ENCODE measurements around the gene ZSWIM4.

Gene ZSWIM4

DNA sequence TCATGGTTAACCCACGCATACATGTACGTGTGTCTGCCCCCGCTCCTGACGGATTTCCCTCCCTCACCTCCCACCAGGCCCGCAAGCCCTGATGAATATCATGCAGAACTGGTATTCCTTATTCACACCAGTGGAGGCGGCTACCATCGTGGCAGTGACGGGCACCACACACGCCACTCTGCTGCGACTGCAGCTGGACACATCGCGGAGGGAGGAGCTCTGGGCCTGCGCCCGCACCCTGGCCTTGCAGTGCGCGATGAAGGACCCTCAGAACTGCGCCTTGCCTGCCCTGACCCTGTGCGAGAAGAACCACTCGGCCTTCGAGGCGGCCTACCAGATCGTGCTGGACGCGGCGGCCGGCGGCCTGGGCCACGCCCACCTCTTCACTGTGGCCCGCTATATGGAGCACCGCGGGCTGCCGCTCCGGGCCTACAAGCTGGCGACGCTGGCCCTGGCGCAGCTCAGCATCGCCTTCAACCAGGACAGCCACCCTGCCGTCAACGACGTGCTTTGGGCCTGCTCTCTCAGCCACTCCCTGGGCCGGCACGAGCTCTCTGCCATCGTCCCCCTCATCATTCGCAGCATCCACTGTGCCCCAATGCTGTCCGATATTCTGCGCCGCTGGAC is 35.0 kb downstream of the ZSWIM4 start:
- TF ChIP-seq SUZ12 (IDR thresholded peaks at IDR 0.05) (no peak), HDGF (IDR thresholded peaks at IDR 0.05; ENCODE audit: borderline replicate concordance) (no peak), FOXA1 (IDR thresholded peaks at IDR 0.05) (no peak), CTBP1 (IDR thresholded peaks at IDR 0.05; ENCODE audit: borderline replicate concordance) (no peak), NFRKB (IDR thresholded peaks at IDR 0.05) (no peak), L3MBTL2 (conservative IDR thresholded peaks at IDR 0.05) (no peak), SP1 (IDR thresholded peaks at IDR 0.05) (no peak), FOXK2 (IDR thresholded peaks at IDR 0.05) (no peak), PKNOX1 (IDR thresholded peaks at IDR 0.05) (no peak), ZNF384 (IDR thresholded peaks at IDR 0.05) (no peak), FOXM1 (IDR thresholded peaks at IDR 0.05; ENCODE audit: borderline replicate concordance) (no peak), LEF1 (IDR thresholded peaks at IDR 0.05; ENCODE audit: borderline replicate concordance) (no peak)

DNA sequence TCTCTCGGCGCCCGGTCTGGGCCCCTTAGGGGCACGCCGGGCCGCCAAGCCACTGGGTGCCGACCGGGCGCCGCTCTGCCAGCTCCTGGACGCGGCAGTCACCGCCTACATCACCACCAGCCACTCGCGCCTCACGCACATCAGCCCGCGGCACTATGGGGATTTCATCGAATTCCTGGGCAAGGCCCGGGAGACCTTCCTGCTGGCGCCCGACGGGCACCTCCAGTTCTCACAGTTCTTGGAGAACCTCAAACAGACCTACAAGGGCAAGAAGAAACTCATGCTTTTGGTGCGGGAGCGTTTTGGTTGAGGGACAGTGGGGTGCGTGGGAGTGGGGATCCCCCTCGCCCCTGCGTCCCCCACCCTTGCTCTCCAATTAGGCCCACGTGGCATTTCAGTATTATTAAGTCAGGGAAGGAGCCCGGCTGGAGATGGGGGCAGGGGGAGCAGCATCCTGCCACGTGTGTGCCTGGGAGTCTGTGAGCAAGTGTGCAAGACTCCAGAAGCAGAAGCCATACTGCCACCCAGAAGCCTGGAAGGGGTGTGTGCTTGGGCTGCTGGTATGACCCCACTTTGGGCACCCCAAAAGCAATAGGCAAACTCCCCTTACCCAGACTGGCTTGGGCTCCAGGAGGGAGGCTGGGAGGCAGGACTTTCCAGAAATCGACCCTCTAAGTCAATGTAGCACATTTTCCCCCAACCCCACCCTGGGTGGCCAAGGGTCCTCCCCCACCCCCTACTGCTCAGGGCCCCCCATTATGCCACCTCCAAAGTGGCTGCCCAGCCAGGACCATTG is 35.7 kb downstream of the ZSWIM4 start:
- POLR2A ChIA-PET = interaction anchor here (0.8 kb wide), 1 partner anchor 56 kb away, joined by 4 read pairs; the partner anchor contains the start of gene C19orf53
- DNase-seq (ENCODE audit: extremely low spot score) = no peak
- CTCF ChIA-PET = no interaction called here
- no peak for TF ChIP-seq CTBP1 (IDR thresholded peaks at IDR 0.05; ENCODE audit: borderline replicate concordance)
- no peak for TF ChIP-seq L3MBTL2 (conservative IDR thresholded peaks at IDR 0.05)
- TF ChIP-seq FOXM1 (IDR thresholded peaks at IDR 0.05; ENCODE audit: borderline replicate concordance) = no peak
- no peak for TF ChIP-seq NFRKB (IDR thresholded peaks at IDR 0.05)
- no peak for TF ChIP-seq ELF4 (IDR thresholded peaks at IDR 0.05)
- TF ChIP-seq PKNOX1 (IDR thresholded peaks at IDR 0.05) = no peak
- TF ChIP-seq TARDBP (IDR thresholded peaks at IDR 0.05) = no peak
- no peak for TF ChIP-seq ARNT (IDR thresholded peaks at IDR 0.05)
- no peak for TF ChIP-seq FOXK2 (IDR thresholded peaks at IDR 0.05)
- no peak for TF ChIP-seq BHLHE40 (IDR thresholded peaks at IDR 0.05; ENCODE audit: borderline replicate concordance)
- no peak for TF ChIP-seq LEF1 (IDR thresholded peaks at IDR 0.05; ENCODE audit: borderline replicate concordance)
- TF ChIP-seq SUZ12 (IDR thresholded peaks at IDR 0.05) = no peak
- no peak for TF ChIP-seq ZNF384 (IDR thresholded peaks at IDR 0.05)
- TF ChIP-seq SP1 (IDR thresholded peaks at IDR 0.05) = no peak
- TF ChIP-seq FOXA1 (IDR thresholded peaks at IDR 0.05) = no peak
- TF ChIP-seq HDGF (IDR thresholded peaks at IDR 0.05; ENCODE audit: borderline replicate concordance) = no peak

More for the DNA sequence above, 35.0 kb downstream of the ZSWIM4 start:
- no peak for DNase-seq (ENCODE audit: extremely low spot score)
- ChIA-PET CTCF (interaction anchor here (0.8 kb wide), 1 partner anchor 25 kb away, joined by 3 read pairs; no protein-coding TSS in a partner anchor), POLR2A (interaction anchor here (0.8 kb wide), 1 partner anchor 56 kb away, joined by 4 read pairs; the partner anchor contains the start of gene C19orf53)

DNA sequence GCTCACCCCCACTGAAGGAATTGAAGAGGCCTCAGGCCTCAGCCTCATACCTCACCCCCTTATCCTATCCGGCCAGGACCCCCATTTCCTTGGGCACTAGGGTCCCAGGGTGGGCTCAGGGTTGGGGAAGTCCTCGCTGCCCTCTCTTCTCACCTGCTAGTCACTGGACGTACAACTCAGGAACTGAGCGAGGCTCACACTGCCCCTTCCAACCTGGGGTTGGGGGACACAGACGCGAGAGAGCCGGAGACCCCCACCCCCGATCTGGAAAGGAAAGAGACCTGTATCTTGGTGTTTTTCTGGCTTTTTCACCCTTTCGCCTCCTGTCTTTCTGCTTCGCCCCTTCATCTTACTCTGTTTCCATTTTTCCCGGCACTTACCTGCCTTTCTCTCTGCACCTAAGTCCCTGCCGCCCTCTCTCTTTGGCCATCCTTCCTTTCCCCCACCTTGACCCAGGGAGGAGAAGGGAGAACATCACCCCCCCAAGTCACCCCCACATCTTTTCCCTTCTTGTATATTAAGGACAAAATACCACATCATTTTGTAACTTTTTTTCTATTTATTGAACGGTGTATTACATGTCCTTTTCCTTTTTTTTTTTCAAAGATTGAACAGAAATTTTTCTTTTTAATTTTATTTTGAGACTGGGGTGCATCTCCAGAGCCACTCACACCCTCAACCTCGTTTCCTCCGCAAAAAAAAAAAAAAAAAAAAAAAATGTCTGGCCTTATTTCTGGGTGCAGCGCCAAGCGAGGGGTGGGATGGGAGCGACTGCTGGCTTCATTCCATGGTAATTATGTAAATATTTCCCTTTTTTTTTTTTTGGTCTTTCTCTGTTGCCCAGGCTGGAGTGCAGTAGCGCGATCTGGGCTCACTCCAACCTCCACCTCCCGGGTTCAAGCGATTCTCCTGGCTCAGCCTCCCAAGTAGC is 36.6 kb downstream of the ZSWIM4 start:
- no peak for DNase-seq (ENCODE audit: extremely low spot score)
- no peak for TF ChIP-seq NFRKB (IDR thresholded peaks at IDR 0.05)
- TF ChIP-seq TARDBP (IDR thresholded peaks at IDR 0.05) = no peak
- no peak for TF ChIP-seq CTBP1 (IDR thresholded peaks at IDR 0.05; ENCODE audit: borderline replicate concordance)
- no peak for TF ChIP-seq SUZ12 (IDR thresholded peaks at IDR 0.05)
- no peak for TF ChIP-seq PKNOX1 (IDR thresholded peaks at IDR 0.05)
- TF ChIP-seq ELF4 (IDR thresholded peaks at IDR 0.05) = no peak
- no peak for TF ChIP-seq L3MBTL2 (conservative IDR thresholded peaks at IDR 0.05)
- TF ChIP-seq FOXK2 (IDR thresholded peaks at IDR 0.05) = no peak
- no peak for TF ChIP-seq SP1 (IDR thresholded peaks at IDR 0.05)
- no peak for TF ChIP-seq ARNT (IDR thresholded peaks at IDR 0.05)
- TF ChIP-seq ZNF384 (IDR thresholded peaks at IDR 0.05) = no peak
- TF ChIP-seq FOXA1 (IDR thresholded peaks at IDR 0.05) = no peak
- ChIA-PET POLR2A (interaction anchor here (1.3 kb wide), 1 partner anchor 10 kb away, joined by 3 read pairs; no protein-coding TSS in a partner anchor), CTCF (no interaction called here)

- POLR2A ChIA-PET = interaction anchor here (1.3 kb wide), 1 partner anchor 13 kb away, joined by 5 read pairs; no protein-coding TSS in a partner anchor
These were observed 38.3 kb downstream of the ZSWIM4 start for GRCh38 chr19:13833330-13834243.

More at GRCh38 chr19:13833330-13834243, 38.3 kb downstream of the ZSWIM4 start:
- peak; percentile 97 for DNase-seq (ENCODE audit: extremely low spot score)
- CTCF ChIA-PET = interaction anchor here (0.6 kb wide), 1 partner anchor 28 kb away, joined by 3 read pairs; no protein-coding TSS in a partner anchor
- TF ChIP-seq FOXM1 (IDR thresholded peaks at IDR 0.05; ENCODE audit: borderline replicate concordance) (no peak), PKNOX1 (IDR thresholded peaks at IDR 0.05) (peak; percentile 99)

Measured in HEK293T (cell line).